CD14-positive monocyte (primary cell): ENCODE results near the gene GPS1. TPM values are rescaled to one million over a fixed set of nuclear protein-coding genes. Genes with fewer than 3 reads are reported as not detected.

Experiments used
- DNase-seq, 3 donors: peaks; one replicate each; pipeline ENCODE4 v3.0.0-alpha.2; 2011 to 2022
- H2AFZ ChIP-seq: 2 replicates; pipeline ENCODE4 v1.6.0; 2012; ENCODE audit warnings: mild to moderate bottlenecking, low read depth, low read length, inconsistent platforms; ENCODE audit not compliant: insufficient read depth, poor library complexity, severe bottlenecking
- H3K27ac ChIP-seq, 2 donors: 1 replicate in 1 of 2; 2 replicates in 1 of 2; pipeline ENCODE4 v1.5.1; 2012 to 2013; ENCODE audit warnings: low read length in 2 of 2, control low read depth in 1 of 2, inconsistent platforms in 1 of 2, low read depth in 1 of 2, mild to moderate bottlenecking in 1 of 2
- H3K27me3 ChIP-seq, 2 donors: one replicate each; pipeline versions ENCODE4 v1.6.0 to v1.6.1; 2011 to 2013; ENCODE audit warnings: low read length in 2 of 2; ENCODE audit not compliant: control insufficient read depth in 2 of 2, insufficient read depth in 2 of 2
- H3K36me3 ChIP-seq, 2 donors: replicated peaks in 1 of 2; 1 replicate in 1 of 2; 2 replicates in 1 of 2; pipeline versions ENCODE4 v1.5.1 to v1.6.1; 2012 to 2013; ENCODE audit warnings: low read length in 2 of 2, control low read depth in 1 of 2, inconsistent platforms in 1 of 2, mild to moderate bottlenecking in 1 of 2; ENCODE audit not compliant: insufficient read depth in 2 of 2, control insufficient read depth in 1 of 2
- H3K4me1 ChIP-seq, 2 donors: 1 replicate in 1 of 2; 2 replicates in 1 of 2; pipeline versions ENCODE4 v1.5.1 to v1.6.1; 2012 to 2013; ENCODE audit warnings: low read length in 2 of 2, control low read depth in 1 of 2, inconsistent platforms in 1 of 2, mild to moderate bottlenecking in 1 of 2, moderate library complexity in 1 of 2; ENCODE audit not compliant: insufficient read depth in 2 of 2, control insufficient read depth in 1 of 2
- H3K4me2 ChIP-seq: replicated peaks from 2 replicates; pipeline ENCODE3; 2012; ENCODE audit warnings: low read length, moderate library complexity, mild to moderate bottlenecking; ENCODE audit not compliant: poor library complexity, severe bottlenecking; ENCODE audit errors: extremely low read depth
- H3K4me3 ChIP-seq, 3 experiments: fragments of 200-600 bp in 1 of 3; sonication (generic) in 1 of 3; replicated peaks in 1 of 3; 1 replicate in 2 of 3; 2 replicates in 1 of 3; pipeline ENCODE4 v1.5.1; 2011 to 2013; ENCODE audit warnings: low read length in 3 of 3, mild to moderate bottlenecking in 3 of 3, control low read depth in 2 of 3, low read depth in 2 of 3, inconsistent platforms in 1 of 3, moderate library complexity in 1 of 3
- H3K79me2 ChIP-seq: 2 replicates; pipeline ENCODE4 v1.6.0; 2012; ENCODE audit warnings: mild to moderate bottlenecking, control low read depth, inconsistent platforms, low read length, moderate library complexity; ENCODE audit not compliant: insufficient read depth
- H3K9ac ChIP-seq: 2 replicates; pipeline ENCODE4 v1.6.0; 2017; ENCODE audit warnings: low read length, mild to moderate bottlenecking; ENCODE audit not compliant: insufficient read depth, poor library complexity, severe bottlenecking
- H3K9me3 ChIP-seq, 2 donors: replicated peaks in 1 of 2; 1 replicate in 1 of 2; 2 replicates in 1 of 2; pipeline versions ENCODE4 v1.5.1 to v1.6.1; 2012 to 2013; ENCODE audit warnings: low read length in 2 of 2, control low read depth in 1 of 2; ENCODE audit not compliant: control insufficient read depth in 1 of 2, insufficient read depth in 1 of 2
- H4K20me1 ChIP-seq: 2 replicates; pipeline ENCODE4 v1.6.0; 2012; ENCODE audit warnings: mild to moderate bottlenecking, low read length, control low read depth, moderate library complexity; ENCODE audit not compliant: insufficient read depth
- H3K27ac Mint-ChIP-seq, 7 donors: one replicate each; pipeline ENCODE4 v1.8.0; 2020; ENCODE audit warnings: mild to moderate bottlenecking in 7 of 7, mixed read lengths in 7 of 7, moderate library complexity in 6 of 7, inconsistent platforms in 2 of 7
- H3K27me3 Mint-ChIP-seq, 3 donors: one replicate each; pipeline ENCODE4 v1.8.0; 2021 to 2022; ENCODE audit warnings: low read depth in 3 of 3, mild to moderate bottlenecking in 3 of 3, mixed read lengths in 3 of 3, moderate library complexity in 3 of 3, inconsistent platforms in 1 of 3
- H3K36me3 Mint-ChIP-seq, 2 donors: one replicate each; pipeline ENCODE4 v1.8.0; 2020; ENCODE audit warnings: mixed read lengths in 2 of 2, inconsistent platforms in 1 of 2, mild to moderate bottlenecking in 1 of 2
- H3K4me1 Mint-ChIP-seq: one replicate; pipeline ENCODE4 v1.8.0; 2020; ENCODE audit warnings: mild to moderate bottlenecking, mixed read lengths
- H3K4me3 Mint-ChIP-seq, 2 donors: one replicate each; pipeline ENCODE4 v1.8.0; 2020; ENCODE audit warnings: mild to moderate bottlenecking in 2 of 2, mixed read lengths in 2 of 2, moderate library complexity in 1 of 2
- H3K9me3 Mint-ChIP-seq, 7 donors: one replicate each; pipeline ENCODE4 v1.8.0; 2020 to 2022; ENCODE audit warnings: mixed read lengths in 7 of 7, mild to moderate bottlenecking in 6 of 7, moderate library complexity in 6 of 7, inconsistent platforms in 2 of 7
- WGBS: methylation state at CpG from one replicate; pipeline ENCODE4 v1.1.5; 2013; ENCODE audit warnings: missing lambda C conversion rate; ENCODE audit not compliant: insufficient coverage; 5-methylcytosine and 5-hydroxymethylcytosine counted together
- intact Hi-C, 2 donors: fragments of 100-400 bp; cut with micrococcal nuclease; formaldehyde crosslinking; loops; one replicate each; pipeline versions ENCODE4 v1.15.0 to v1.15.1; 2023
- polyA plus RNA-seq, 3 donors: library from polyadenylated mRNA; depleted of rRNA in 1 of 3; unstranded in 2 of 3; stranded (reverse) in 1 of 3; fragments of 300-500 nt in 2 of 3; fragments of >200 nt in 1 of 3; fragmentation: Illumina TruSeq in 2 of 3; gene quantifications; 1 replicate in 2 of 3; 2 replicates in 1 of 3; pipeline ENCODE4 v1.2.3, GENCODE V29; 2012 to 2021
- TF ChIP-seq, protein P1 (sequence below): fragments of 200-600 bp; IDR thresholded peaks from one replicate; pipeline ENCODE4 v1.8.0; 2022; ENCODE audit warnings: antibody characterized with exemption, mild to moderate bottlenecking

Gene GPS1
- polyA plus RNA-seq, 3 donors = 101 to 130 (median 110) TPM

DNA sequence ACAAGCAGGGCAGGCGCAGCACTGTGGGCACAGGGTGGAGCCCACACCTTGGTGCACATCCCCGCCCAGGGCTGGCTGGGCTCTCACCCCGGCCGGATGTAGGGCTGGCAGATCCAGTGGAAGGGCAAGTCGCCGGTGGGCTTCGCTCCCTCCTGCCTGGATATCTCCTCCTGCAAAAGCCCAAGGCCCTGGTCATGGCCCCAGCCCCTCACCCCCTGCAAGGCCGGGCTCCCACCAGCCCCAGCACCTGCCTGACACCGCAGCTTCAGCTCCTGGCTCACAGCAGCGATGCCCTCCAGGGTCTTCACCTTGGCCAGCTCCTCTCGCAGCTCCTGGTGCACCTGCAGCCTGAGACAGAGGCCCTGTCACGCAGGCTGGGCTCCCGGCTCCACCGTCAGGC, 8.9 kb downstream of the GPS1 start:
- Histone ChIP-seq H3K27me3 (no peaks in the 10 kb centered on the region), H3K4me1 (peaks cover 13 to 20% of the 10 kb centered on the region in 2 donors), H3K79me2 (peaks cover 14% of the 10 kb centered on the region), H3K9me3 (no peaks in the 10 kb centered on the region), H3K9ac (no peak overlapping the region), H3K4me2 (no peak overlapping the region), H3K4me3 (no peak overlapping the region), H3K36me3 (peaks cover 81% of the 10 kb centered on the region in 2 donors), H2AFZ (no peak overlapping the region), H4K20me1 (peaks cover 12% of the 10 kb centered on the region), H3K27ac (no peak overlapping the region)
- H3K27ac Mint-ChIP-seq = no peak overlapping the region
- no peaks in the 10 kb centered on the region for H3K27me3 Mint-ChIP-seq
- intact Hi-C loops = no loop called here
- TF ChIP-seq, protein P1, sequence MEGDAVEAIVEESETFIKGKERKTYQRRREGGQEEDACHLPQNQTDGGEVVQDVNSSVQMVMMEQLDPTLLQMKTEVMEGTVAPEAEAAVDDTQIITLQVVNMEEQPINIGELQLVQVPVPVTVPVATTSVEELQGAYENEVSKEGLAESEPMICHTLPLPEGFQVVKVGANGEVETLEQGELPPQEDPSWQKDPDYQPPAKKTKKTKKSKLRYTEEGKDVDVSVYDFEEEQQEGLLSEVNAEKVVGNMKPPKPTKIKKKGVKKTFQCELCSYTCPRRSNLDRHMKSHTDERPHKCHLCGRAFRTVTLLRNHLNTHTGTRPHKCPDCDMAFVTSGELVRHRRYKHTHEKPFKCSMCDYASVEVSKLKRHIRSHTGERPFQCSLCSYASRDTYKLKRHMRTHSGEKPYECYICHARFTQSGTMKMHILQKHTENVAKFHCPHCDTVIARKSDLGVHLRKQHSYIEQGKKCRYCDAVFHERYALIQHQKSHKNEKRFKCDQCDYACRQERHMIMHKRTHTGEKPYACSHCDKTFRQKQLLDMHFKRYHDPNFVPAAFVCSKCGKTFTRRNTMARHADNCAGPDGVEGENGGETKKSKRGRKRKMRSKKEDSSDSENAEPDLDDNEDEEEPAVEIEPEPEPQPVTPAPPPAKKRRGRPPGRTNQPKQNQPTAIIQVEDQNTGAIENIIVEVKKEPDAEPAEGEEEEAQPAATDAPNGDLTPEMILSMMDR = no peak
- DNase-seq = no peak
- WGBS = 92% methylated on average over 14 of the region's 14 CpGs
- H3K4me1 Mint-ChIP-seq = peaks cover 15% of the 10 kb centered on the region
- no peaks in the 10 kb centered on the region for H3K9me3 Mint-ChIP-seq
- no peak overlapping the region for H3K4me3 Mint-ChIP-seq
- peaks cover 27 to 59% of the 10 kb centered on the region in 2 donors for H3K36me3 Mint-ChIP-seq

DNA sequence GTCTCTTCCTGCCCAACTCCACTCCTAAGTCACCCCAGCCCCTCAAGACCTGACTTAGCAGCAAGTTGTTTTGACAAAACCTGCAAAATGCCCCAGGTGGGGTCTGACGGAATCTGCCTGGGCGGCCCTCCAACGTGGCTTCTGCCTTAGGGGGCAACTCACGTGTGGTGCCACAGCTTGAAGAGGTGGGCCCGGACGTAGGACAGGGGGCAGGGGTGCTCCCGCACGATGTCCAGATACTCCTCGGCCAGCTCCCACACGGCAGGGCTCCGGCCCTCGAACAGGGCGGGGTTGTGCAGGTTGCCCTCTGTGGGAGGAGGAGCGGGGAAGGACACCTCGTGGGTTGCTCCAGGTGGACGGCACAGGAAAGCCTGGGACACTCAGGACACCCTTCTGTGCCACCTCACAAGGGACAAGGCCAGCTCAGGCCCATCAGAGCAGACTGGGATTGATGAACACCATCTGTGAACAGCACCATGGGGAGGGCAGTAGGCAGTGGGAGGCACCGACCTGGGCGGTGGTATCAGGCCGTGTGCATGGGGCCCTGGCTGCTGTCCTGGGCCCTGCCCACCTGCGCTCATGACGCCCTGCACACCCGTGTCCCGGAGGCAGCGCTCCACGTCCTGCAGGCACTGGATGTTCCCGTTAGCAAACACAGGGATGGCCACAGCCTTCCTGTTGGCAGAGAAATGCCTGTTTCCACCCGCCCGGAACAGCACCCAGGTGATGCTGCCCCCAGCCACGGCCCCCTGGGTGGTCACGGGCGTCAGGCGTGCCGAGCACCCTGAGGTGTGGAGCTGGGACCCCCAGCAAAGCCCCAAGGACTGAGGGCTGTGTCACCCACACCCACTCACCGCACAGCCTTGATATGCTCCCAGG, 9.6 kb downstream of the GPS1 start:
- Histone ChIP-seq H3K36me3 (peaks cover 74% of the 10 kb centered on the region in 2 donors), H4K20me1 (peaks cover 12% of the 10 kb centered on the region), H3K9ac (no peak overlapping the region), H3K4me2 (no peak overlapping the region), H2AFZ (no peak overlapping the region), H3K9me3 (no peaks in the 10 kb centered on the region), H3K27ac (no peak overlapping the region), H3K4me3 (no peak overlapping the region), H3K79me2 (peaks cover 18% of the 10 kb centered on the region), H3K27me3 (no peaks in the 10 kb centered on the region), H3K4me1 (peaks cover 18 to 26% of the 10 kb centered on the region in 2 donors)
- Mint-ChIP-seq H3K36me3 (peaks cover 23 to 52% of the 10 kb centered on the region in 2 donors), H3K27me3 (no peaks in the 10 kb centered on the region), H3K4me3 (no peak overlapping the region), H3K9me3 (peaks cover 0 to 2% (median 0%) of the 10 kb centered on the region in 7 donors), H3K4me1 (peaks cover 19% of the 10 kb centered on the region), H3K27ac (no peak overlapping the region)
- no peak for DNase-seq
- WGBS = 93% methylated on average over 30 of the region's 34 CpGs
- intact Hi-C loops = no loop called here
- TF ChIP-seq, protein P1 = no peak
